ENCODE results near the gene COP1.

DNA sequence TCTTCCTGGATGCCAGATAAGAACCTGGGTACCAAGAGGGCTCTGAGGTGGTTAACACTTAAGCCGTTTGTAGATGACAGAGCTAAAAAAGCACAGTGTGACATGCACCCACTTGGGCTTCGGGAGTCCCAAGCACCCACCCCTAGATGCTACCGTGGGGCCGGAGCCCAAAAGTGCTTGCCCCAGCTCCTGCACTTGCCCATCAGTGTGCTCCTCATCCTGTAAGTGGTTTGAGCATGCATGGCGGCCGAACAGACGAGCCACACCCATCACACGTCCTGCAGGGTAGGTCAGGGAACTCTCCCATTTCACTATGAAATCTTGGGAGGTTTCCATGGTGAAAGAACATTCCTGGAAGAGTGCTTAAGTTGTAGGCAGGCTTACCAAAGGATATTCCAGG, 304.8 kb downstream of the COP1 start:
- TF ChIP-seq, protein P1, sequence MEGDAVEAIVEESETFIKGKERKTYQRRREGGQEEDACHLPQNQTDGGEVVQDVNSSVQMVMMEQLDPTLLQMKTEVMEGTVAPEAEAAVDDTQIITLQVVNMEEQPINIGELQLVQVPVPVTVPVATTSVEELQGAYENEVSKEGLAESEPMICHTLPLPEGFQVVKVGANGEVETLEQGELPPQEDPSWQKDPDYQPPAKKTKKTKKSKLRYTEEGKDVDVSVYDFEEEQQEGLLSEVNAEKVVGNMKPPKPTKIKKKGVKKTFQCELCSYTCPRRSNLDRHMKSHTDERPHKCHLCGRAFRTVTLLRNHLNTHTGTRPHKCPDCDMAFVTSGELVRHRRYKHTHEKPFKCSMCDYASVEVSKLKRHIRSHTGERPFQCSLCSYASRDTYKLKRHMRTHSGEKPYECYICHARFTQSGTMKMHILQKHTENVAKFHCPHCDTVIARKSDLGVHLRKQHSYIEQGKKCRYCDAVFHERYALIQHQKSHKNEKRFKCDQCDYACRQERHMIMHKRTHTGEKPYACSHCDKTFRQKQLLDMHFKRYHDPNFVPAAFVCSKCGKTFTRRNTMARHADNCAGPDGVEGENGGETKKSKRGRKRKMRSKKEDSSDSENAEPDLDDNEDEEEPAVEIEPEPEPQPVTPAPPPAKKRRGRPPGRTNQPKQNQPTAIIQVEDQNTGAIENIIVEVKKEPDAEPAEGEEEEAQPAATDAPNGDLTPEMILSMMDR (IDR thresholded peaks at IDR 0.05): no peak
- no peak for TF ChIP-seq POLR2A (IDR thresholded peaks at IDR 0.05)

All from vagina (tissue), 2 donors.